ENCODE results near the gene PDE6B.
"Not testable (repeated sequence)": the region's sequence is repeated elsewhere in the genome, so short reads cannot be mapped to it uniquely, and the experiment has no call there.

Gene PDE6B

DNA sequence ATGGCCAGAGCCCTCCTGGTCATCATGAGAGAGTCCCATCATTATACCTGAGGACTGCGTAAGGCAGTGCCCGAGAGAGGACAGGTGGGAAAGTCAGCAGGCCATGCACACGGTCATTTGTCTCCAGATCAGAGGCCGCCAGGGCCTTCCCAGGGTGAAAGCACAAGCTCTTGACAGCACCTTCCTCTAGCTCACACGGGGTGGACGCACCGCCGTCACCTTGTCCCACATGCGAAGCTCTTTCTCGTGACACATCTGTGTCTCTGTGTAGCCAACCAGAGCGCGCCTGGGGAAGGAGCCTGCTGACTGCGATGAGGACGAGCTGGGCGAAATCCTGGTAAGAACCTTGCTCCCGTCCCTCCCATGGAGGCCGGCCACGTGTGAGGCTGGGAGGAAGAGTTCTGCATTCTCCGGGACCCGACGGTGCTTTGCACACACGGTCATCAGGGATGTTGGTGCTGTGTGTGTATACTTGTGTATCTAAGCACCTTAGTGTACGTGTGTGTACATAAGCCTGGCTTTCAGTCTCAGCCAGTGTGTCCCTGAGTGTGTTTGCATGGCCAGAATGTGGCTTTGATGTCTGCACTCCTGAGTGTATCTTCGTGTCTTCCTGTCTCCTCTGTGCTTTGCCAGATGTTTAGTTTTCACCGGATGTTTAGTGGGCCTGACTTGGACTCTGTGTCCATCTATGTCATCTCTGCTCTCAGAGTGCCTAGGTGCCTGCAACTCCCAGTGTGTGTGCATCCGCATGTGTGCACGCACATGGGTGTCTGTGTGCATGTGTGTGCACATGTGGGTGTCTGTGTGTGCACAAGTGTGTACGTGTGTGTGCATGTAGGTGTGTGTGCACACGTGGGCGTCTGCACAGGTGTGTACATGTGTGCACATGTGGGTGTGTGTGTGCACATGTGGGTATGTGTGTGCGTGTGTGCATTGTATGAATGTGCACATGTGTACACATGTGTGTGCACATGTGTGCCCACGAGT is 33.6 kb downstream of the PDE6B start:
- no peak for DNase-seq

DNA sequence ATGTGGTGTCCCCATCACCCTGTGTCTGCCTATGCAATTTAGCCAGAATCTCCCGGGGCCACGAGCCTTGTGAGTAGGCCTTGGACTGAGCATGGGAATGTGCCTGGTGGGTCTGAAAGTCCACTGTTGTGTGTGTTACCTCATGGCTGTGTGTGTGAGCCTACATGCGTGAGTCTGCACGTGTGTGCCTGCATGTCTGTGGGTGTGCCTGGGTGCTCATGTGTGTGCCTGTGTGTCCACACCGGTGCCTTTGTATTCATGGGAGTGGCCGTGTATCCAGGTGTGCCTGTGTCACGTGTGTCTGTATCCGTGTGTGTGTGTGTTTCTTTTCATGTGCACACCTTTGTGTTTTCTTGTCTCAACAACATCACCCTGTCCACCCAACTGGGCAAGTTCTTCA is 34.5 kb downstream of the PDE6B start:
- no peak for DNase-seq

DNA sequence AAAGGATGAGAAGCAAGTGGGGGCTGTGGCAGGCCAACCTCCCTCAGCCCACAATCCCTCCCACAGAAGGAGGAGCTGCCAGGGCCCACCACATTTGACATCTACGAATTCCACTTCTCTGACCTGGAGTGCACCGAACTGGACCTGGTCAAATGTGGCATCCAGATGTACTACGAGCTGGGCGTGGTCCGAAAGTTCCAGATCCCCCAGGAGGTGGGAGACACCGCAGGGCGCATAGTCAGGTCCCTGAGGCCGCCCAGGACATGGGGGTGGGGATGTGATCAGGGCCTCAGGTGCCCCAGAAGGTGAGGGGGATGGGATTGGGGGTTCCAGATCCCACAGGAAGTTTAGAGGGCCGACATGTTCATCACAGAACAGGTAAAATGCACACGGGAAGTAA is 35.0 kb downstream of the PDE6B start:
- no peak for DNase-seq

DNA sequence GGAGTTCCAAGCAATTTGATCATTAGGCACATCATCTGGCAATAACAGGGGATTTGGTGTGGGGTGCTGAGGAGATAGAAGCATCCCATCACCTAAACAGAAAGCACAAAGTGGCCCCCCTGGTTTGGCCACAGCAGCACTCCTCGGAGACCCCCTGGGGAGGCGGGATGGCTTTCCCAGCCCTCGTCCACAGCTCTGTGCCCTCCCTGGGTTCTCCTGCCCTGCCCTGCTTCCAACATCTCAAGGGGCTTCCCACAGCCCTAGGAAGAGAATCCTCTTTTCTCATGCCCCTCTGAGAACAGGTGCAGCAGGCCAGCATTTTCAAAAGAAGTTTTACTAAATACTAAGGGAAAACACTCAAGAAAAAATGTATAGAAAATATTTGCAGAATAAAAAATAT is 35.9 kb downstream of the PDE6B start:
- no peak for DNase-seq

DNA sequence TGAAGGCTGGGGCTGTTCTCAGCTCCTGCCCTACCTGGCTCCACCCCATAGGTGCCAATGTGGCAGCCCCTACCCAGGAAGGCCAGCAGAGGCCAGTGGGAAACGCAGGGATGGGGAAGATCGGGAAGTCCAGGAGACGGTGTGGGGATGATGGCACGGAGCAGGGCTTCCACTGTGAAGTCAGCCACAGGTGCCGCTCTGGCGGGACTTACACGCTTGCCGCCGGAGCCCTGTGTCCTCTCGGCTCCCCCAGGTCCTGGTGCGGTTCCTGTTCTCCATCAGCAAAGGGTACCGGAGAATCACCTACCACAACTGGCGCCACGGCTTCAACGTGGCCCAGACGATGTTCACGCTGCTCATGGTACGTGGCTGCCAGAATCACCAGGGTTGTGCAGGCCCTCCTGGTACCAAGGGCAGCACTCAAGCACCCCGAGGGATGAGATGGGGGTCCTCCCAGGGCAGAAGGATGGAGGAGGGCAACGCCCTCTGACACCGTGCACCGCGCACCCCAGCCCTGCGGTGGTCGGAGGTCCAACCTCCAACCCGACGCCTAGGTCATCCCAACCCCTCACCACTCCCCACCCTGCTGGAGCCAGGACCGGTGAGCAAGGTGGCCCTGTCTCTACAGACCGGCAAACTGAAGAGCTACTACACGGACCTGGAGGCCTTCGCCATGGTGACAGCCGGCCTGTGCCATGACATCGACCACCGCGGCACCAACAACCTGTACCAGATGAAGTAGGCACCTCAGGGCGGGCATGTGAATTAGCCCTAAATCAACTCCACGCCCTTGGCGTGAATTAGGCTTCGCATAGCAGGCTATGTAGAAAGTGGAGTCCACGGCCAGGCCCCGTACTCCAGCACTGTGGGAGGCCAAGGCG is 36.7 kb downstream of the PDE6B start:
- DNase-seq = no peak

DNA sequence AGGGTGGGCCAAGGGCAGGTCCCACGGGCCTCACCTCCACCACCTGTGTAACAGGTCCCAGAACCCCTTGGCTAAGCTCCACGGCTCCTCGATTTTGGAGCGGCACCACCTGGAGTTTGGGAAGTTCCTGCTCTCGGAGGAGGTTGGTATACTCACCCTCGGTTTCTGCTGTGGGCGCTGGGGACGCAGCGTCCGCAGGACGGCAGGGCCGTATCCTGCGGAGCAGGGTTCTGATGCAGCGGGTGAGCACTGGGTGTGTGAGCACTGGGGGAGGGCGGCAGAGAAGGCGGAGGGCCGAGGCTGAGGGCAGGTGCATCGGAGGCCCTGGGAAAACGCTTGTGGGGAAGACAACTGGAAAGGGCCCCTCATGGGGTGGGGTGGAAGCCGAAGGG is 37.7 kb downstream of the PDE6B start:
- no peak for DNase-seq

DNA sequence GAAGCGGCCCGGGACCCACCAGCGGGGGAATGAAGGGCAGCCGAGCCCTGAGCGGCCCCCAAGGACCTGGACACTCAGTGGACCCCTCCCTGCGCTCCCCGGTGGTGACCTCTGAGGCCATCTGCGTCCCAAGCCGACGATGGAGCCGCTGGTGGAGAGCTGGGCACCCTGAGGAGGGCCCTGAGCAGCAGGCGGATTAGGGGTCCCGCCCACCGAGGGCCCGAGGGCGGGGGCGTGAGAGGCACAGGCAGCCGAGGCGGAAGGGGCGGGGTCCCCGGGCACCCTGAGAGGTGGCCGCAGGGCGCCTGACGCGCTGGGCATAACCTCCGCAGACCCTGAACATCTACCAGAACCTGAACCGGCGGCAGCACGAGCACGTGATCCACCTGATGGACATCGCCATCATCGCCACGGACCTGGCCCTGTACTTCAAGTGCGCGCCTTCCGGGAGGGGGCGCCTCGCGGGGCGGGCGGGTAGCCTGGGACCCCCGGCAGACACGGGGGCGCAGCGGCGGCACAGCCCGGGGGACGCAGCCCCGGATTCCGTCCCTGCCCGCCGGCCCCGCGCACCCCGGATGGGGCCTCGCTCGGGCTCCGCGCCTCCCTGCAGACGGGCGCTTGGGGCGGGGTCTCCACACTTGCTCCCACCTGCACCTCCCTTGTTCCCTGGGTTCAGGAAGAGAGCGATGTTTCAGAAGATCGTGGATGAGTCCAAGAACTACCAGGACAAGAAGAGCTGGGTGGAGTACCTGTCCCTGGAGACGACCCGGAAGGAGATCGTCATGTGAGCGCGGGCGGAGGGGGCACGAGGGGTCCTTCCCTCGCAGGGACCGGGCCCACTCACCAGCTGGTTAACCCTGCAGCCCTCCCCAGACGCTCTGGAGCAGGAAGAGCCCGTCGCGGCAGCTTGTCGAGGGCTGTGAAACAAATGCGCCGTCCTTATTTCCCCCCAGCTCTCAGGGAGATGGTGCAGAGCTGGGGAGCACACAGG is 38.4 kb downstream of the PDE6B start:
- DNase-seq = peak; percentile 35

DNA sequence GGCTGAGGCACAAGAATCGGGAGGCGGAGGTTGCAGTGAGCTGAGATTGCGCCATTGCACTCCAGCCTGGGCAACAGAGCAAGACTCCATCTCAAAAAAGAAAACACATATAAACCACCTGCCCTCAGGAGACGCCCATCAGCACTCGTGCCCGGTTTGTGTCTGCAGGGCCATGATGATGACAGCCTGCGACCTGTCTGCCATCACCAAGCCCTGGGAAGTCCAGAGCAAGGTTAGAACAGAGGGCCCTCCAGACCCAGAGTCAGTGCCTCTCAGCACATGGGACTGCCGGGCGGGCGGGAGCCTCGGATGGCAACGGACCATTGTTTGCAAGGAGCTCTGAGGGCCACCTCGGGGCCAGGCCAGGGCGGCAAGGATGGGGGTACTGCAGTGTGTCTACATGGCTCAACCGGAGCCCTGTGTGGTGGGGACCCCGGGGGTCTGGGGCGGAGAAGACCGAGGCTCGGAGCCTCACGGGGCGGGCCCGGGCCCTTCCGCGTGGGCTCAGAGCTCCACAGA is 39.4 kb downstream of the PDE6B start:
- DNase-seq = no peak

DNA sequence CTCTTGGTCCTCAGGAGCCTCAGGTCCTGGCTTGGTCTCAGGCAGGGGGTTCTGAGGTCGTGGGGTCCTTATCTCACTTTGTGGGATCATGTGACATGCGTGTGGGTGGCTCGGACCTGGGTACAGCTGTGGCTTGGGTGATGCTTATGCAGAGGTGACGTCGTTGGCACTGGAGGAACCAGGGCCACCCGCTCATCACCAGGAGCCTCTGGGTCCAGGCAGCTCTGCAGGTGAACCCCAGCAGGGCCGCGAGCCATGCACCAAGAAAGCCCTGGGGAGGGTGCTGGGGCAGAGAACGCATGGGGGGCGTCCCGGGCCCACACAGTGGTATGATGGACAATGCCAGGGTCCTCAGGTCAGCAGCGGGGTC is 40.0 kb downstream of the PDE6B start:
- DNase-seq = no peak

DNA sequence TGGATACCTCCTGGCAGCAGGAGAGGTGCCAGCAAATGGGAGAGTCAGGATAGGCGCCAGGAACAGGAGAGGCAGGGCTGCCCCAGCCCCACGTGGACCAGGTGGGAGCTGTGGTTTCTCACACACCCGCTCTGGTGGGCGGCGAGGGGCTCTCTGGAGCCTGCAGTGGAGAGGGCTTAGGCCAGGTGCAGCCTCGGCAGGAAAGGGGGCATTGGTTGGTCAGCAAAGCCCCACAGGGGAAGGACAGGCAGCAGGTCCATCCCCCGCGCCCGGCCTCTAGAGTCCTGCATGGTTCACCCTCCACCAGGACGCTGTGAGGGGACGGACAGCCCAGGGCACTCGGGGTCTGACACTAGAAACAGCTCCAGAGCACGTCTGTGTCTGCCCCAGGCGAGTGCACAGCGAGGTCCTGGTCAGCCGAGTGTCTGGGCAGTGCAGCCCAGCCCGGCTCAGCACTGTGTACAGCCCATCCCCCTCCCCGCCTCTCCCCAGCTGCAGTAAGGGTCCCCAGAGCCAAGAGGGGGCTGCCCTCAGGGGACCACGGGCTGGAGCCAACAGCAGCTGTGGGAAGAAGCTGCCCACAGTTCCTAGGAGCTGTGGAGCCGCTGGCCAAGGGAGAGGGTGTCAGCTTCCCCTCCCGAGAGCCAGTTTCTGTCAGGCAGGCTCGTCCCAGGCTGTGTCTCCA is 40.5 kb downstream of the PDE6B start:
- no peak for DNase-seq

DNA sequence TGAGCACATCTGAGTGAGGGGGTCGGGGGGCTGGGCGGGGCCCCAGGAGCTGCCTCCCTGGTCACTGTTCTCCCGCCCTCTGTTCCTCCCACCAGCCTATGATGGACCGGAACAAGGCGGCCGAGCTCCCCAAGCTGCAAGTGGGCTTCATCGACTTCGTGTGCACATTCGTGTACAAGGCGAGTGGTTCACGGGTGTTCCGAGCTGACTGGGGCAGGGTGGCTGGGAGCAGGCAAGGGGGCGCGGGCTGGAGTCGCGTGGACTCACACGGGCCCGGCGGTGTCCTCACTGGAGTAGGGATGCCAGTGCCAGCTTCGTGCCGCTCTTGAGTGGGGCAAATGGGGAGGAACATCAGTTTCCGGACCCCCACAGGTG is 41.0 kb downstream of the PDE6B start:
- no peak for DNase-seq

DNA sequence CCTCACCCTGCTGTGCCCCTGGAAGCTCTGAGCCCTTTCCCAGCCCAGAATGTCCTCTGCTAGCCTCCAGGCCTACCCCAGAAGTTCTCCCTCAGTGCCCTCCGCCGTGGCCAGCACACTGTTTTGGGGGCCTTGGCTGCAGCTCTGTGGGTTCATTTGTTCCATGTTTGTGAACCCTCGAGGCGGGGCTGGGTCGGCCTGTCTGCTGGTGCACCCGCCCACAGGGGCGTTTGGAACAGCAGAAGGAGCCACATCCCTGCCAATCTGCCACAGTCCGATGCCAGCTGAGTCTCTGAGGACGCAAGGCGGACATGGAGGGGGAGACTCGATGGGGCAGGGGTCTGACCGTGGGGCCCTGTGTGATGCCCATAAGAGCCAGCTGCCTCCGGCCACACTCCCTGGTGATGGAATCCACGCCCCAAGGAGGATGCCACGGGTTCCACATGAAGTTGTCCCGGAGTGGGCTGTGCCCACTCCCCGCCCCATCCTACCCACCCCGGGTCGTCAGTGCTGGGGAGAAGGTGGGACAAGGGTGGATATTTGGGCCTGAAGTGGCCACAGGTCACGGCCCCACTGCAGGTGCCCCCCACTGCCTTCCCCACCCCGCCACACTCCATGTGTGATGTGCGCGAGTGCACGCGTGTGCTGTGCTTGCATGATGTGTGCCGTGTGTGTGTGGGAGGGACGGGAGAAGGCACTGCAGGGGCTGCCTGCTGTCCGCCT is 41.6 kb downstream of the PDE6B start:
- no peak for DNase-seq

DNA sequence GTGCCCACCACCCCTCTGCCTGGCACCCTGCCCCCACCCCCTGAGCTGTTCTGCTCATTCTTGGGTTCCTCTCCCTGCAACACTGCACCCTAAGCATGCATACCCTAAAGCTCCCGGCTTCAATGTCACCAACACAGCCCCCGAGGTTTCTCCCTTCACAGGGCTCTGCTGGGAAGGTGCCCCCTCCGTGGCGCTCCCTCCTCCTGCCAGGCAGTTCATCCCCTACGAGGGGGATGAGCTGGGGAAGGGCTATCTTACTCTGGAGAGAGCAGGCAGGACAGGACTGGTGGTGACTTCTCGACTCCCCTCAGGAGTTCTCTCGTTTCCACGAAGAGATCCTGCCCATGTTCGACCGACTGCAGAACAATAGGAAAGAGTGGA is 42.2 kb downstream of the PDE6B start:
- DNase-seq = no peak

DNA sequence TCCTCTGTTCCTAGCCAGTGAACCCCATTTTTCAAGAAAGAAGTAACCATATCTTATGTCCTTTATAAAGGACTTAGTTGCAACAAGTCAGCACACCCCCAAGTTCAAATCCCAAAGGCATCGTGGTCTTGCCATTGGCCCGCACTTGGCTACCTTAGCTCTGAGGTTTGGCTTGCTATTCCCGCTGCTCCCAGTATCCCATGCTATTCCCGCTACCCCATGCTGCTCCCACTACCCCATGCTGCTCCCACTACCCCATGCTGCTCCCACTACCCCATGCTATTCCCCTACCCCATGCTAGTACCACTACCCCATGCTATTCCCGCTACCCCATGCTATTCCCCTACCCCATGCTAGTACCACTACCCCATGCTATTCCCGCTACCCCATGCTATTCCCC is 42.8 kb downstream of the PDE6B start:
- not testable (repeated sequence) for DNase-seq

DNA sequence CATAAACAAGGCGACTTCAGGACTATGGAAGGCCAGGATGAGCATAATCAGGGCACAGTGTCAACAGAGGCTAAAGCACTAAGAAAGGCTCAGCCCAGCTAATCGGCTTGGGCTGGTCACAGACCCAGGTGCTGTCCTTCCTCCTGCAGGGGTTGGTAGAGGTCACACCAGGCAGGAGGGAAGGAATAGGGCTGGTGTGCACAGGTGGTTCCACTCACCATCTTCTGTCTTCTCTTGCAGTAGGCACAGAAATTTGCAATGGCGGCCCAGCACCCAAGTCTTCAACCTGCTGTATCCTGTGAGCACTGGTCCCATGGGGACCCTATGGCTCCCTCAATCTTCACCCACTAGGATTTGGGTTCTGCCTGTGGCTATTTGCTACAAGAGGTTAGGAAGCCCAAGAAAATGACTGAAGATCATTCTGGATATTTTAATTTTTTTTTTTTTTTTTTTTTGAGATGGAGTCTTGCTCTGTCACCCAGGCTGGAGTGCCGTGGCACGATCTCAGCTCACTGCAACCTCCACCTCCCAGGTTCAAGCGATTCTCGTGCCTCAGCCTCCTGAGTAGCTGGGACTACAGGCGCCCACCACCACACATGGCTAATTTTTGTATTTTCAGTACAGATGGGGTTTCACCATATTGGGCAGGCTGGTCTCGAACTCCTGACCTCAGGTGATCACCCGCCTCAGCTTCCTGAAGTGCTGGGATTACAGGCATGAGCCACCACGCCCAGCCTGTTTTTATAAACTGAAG is 44.6 kb downstream of the PDE6B start:
- not testable (repeated sequence) for DNase-seq

DNA sequence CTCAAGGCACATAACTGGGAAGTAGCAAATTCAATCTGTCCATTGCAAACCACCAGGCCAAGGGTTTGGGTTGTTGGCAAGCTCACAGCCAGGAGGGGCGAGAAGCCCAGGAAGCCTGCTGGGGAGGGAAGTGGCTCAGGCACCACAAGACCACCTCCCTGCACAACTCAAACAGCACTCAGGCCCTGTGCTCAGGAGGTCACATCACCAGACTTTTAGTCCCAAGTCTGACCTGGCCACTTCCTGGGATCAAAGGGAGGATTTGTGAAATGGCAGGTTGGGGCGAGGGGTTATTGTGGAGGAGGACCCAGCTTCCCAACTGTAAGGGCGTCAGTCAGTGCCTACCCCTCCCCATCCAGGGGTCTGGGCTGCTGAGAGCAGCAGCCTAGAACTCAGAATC is 46.4 kb downstream of the PDE6B start:
- no peak for DNase-seq

DNA sequence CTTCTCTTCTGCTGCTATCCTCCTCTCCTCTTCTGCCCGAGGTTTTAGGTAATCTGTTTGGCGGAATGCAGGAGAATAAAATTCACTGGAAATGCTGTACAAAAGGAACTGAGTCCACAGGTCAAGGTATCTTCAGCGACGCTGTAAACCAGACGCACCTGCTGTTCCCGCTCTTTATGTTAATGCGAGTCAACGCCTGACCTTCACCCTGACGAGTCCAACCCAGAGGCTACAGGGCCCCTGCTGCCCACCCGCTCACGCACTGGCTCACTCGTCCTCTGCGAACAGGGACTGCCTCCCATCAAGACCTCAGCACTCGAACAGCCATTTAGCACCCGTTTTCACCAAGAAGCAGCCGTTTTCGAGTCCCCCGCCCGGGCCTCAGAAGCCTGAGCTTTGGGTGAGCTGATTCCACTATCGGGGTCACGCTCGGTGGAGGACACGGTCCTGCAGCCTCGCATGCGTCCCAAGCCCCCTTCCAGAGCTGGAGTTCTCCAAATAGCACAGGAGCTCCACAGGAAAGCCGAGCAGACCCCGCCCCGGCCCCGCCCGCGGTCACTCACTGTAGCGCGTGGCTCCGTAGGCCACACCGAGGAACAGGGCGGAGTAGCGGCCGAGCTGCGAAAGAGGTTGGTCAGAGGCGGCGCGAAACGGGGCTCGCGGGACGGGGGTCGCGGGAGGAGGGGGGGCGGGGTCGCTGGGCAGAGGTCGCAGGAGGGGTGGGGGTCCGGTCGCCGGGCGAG is 48.1 kb downstream of the PDE6B start:
- DNase-seq = no peak

DNA sequence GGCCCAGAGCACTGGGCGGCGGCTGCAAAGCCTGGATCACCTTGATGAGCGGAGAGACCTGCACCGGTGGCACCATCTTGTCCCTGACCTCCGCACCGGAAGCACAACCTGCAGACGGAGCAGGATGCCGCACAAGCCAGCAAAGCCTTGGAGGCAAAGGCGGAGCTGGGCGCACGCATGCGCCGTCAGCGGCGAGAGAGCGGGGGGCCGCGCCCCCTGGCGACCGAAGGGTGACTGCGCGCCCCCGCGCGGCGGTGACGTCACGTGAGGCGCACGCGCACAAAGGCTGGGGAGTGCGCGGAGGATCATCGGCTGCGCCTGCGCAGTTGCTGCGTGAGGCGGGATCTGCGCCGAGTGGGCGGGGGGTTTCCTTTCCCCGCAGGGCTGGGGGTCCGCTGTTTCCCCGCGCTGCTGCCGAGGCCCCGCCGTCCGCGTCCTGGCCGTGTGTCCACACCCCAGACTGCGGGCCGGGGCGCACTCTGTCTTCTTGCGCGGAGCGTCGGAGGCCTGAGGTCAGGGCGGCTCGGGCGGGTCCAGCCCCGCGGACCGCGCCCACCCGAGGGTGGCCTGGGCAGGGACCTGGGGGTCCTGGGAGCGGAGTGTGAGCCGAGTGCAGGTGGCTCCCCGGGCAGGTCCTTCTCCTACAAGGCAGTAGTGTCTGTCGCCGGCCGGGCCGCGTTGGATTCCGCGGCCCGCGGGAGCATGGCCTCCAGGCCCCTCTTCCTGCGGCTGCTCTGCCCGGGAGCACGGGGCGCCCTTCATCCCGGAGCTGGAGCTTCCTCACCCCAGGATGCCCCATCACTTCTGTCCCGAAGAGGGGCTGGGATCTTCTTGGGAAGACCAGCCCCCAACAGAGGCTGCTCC is 49.0 kb downstream of the PDE6B start, which contains the start of the genes ATP5ME and MYL5:
Gene ATP5ME (minus strand): TSS at position 105 of the 864 bp plus-strand sequence. CDS start 29 bp downstream, at position 76.
Gene MYL5 (plus strand): TSS at position 371 of the 864 bp plus-strand sequence. CDS start 3,485 bp downstream, outside the sequence.
- DNase-seq = peak; percentile 78
